ENCODE data around the gene AJM1.

DNA sequence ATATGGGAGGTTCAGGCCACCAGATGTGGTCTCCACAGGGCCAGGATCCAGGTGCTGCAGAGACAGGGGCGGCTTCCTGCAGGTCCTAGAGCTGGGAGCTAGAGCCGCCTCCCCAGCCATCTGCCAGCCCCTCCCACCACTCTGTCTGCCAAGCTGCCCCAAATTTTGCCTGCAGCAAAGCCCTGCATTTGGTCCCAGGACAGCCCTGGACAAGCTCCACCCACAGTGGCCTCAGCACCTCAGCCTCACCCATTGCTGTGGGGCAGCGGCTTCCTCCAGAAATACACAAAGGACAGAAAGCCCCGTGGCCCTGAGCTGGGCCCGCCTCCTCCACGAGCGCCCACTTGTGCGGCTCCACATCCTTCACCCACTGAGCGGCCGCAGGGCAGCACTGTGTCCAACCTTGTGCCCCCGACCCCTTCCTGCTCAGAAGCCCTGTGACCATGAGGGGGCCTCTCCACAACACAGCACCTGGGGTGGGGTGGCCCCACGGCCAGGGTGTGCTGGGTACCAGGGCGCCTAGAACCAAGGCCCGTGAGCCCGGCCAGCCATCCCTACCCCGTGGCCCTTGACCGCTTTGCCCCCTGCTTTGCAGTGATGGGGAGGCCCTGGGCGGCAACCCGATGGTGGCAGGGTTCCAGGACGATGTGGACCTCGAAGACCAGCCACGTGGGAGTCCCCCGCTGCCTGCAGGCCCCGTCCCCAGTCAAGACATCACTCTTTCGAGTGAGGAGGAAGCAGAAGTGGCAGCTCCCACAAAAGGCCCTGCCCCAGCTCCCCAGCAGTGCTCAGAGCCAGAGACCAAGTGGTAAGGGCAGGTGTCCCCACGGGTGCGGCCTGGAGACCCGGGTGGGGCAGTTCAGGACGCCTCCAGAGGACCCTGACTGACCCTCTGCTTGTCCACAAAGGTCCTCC lies 3.7 kb upstream of the AJM1 start:
- TF ChIP-seq, protein P1, sequence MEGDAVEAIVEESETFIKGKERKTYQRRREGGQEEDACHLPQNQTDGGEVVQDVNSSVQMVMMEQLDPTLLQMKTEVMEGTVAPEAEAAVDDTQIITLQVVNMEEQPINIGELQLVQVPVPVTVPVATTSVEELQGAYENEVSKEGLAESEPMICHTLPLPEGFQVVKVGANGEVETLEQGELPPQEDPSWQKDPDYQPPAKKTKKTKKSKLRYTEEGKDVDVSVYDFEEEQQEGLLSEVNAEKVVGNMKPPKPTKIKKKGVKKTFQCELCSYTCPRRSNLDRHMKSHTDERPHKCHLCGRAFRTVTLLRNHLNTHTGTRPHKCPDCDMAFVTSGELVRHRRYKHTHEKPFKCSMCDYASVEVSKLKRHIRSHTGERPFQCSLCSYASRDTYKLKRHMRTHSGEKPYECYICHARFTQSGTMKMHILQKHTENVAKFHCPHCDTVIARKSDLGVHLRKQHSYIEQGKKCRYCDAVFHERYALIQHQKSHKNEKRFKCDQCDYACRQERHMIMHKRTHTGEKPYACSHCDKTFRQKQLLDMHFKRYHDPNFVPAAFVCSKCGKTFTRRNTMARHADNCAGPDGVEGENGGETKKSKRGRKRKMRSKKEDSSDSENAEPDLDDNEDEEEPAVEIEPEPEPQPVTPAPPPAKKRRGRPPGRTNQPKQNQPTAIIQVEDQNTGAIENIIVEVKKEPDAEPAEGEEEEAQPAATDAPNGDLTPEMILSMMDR (IDR thresholded peaks at IDR 0.05): no peak
- no peak for TF ChIP-seq POLR2A (IDR thresholded peaks at IDR 0.05)

All from thyroid gland (tissue), 4 donors.